SH-SY5Y (cell line): ENCODE data around the gene SLC22A1.

ENCODE experiments used
- GATA2 ChIP-seq: IDR thresholded peaks from 2 replicates; pipeline ENCODE4 v1.6.1; 2011; ENCODE audit warnings: mild to moderate bottlenecking, low read depth, low read length
- GATA3 ChIP-seq: IDR thresholded peaks from 2 replicates; pipeline ENCODE4 v1.6.1; 2011; ENCODE audit warnings: low read depth, mild to moderate bottlenecking, low read length, moderate library complexity

DNA sequence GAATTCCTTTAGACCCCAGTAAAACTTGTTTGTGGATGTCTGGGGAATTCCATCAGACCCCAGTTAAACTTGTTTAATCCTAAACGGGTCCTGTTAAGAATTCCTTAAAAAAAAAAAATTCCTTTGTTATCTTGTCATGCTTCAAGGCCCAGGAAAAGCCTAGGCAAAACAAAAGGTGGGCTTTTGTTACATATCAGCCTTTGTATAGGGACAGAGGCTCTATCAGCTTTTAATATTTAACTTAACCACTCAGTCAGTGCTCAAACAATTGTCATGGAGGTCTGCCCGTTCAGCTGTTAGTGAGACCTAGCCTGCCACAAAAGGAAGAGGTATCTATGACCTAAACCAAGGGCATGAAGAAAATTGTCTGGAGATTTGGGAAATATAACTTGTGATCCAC, 53.1 kb downstream of the SLC22A1 start:
- no peak for TF ChIP-seq GATA2
- no peak for TF ChIP-seq GATA3
